H1 (cell line): ENCODE data around the gene DNAJC9. TPM values are rescaled to one million over a fixed set of nuclear protein-coding genes. Genes with fewer than 3 reads are reported as not detected.

Experiments used
- CHD1 ChIP-seq: IDR thresholded peaks from 2 replicates; pipeline ENCODE4 v1.6.1; 2012; ENCODE audit warnings: low read depth, low read length, improper control_type of control experiment
- CTCF ChIP-seq, 3 experiments: IDR thresholded peaks; 1 replicate in 2 of 3; 2 replicates in 1 of 3; pipeline versions ENCODE4 v1.5.1 to v1.6.1; 2011; ENCODE audit warnings: low read length in 3 of 3, mild to moderate bottlenecking in 3 of 3, inconsistent platforms in 2 of 3, low read depth in 1 of 3, moderate library complexity in 1 of 3; ENCODE audit not compliant: insufficient read depth in 1 of 3; ENCODE audit errors: control extremely low read depth in 1 of 3
- GTF2F1 ChIP-seq: IDR thresholded peaks from 2 replicates; pipeline ENCODE4 v1.6.1; 2012; ENCODE audit warnings: low read depth, low read length, improper control_type of control experiment, borderline replicate concordance
- POLR2A ChIP-seq, 2 experiments: IDR thresholded peaks; 1 replicate in 1 of 2; 2 replicates in 1 of 2; pipeline ENCODE4 v1.6.1; 2011; ENCODE audit warnings: low read depth in 2 of 2, low read length in 2 of 2, mild to moderate bottlenecking in 2 of 2; ENCODE audit errors: control extremely low read depth in 1 of 2
- RFX5 ChIP-seq: IDR thresholded peaks from 2 replicates; pipeline ENCODE4 v1.6.1; 2011; ENCODE audit warnings: low read depth, low read length, improper control_type of control experiment, borderline replicate concordance
- SIRT6 ChIP-seq: IDR thresholded peaks from one replicate; pipeline ENCODE4 v1.7.1; 2012; ENCODE audit warnings: low read length, inconsistent platforms
- polyA plus RNA-seq, 7 experiments: library from polyadenylated mRNA; depleted of rRNA in 3 of 7; stranded (reverse) in 5 of 7; unstranded in 2 of 7; fragments of >200 nt in 5 of 7; fragments of 200-250 nt in 2 of 7; gene quantifications; 1 replicate in 5 of 7; 2 replicates in 1 of 7; 4 replicates in 1 of 7; pipeline versions ENCODE4 v1.2.1 to v1.2.3, GENCODE V29; 2011 to 2013; ENCODE audit warnings: missing spikeins in 2 of 7, mixed read lengths in 2 of 7
- total RNA-seq: library from RNA; stranded (reverse); fragmentation: NEBNext Ultra II Directional; extraction: Animal tissue kit (Norgen Biotek cat#: 25700); gene quantifications from 2 replicates; pipeline ENCODE4 v1.2.1, GENCODE V29; 2021

The DNAJC9 gene
- total and polyA plus RNA-seq, 2 of the 8 experiments (the other 6 are each of a cell fraction or from before 2014, with no cell fraction given): 26.0 to 32.2 TPM

GRCh38 chr10:73289958-73290357, 42.9 kb upstream of the DNAJC9 start (continued):
- no peak for TF ChIP-seq CTCF (IDR thresholded peaks at IDR 0.05; ENCODE audit: control extremely low read depth in 1 of 3, insufficient read depth in 1 of 3, low read depth in 1 of 3, low read length in 3 of 3)
- no peak for TF ChIP-seq RFX5
- no peak for TF ChIP-seq SIRT6
- no peak for TF ChIP-seq CHD1
- no peak for TF ChIP-seq POLR2A (IDR thresholded peaks at IDR 0.05; ENCODE audit: control extremely low read depth in 1 of 2, low read depth in 2 of 2, low read length in 2 of 2)
- TF ChIP-seq GTF2F1: no peak
